D721Med (cell line): ENCODE data around the gene GALNT18.

ENCODE experiments used
- DNase-seq: peaks from one replicate; pipeline ENCODE4 v3.0.0; 2011; ENCODE audit warnings: low spot score; ENCODE audit not compliant: insufficient read length
- FAIRE-seq: peaks from 2 replicates; lab custom pipeline; 2011; peaks lifted over from hg19 to GRCh38; lab: Jason Lieb, UNC
- CTCF ChIP-seq: IDR thresholded peaks from 2 replicates; pipeline ENCODE4 v1.5.1; 2012; ENCODE audit warnings: mild to moderate bottlenecking, control low read depth; ENCODE audit not compliant: insufficient read depth; ENCODE audit errors: missing control alignments

Gene GALNT18

GRCh38 chr11:11262171-11262920 is 359.5 kb downstream of the GALNT18 start:
- FAIRE-seq (no peak), DNase-seq (no peak)
- no peak for TF ChIP-seq CTCF

GRCh38 chr11:11261629-11262028 is 360.2 kb downstream of the GALNT18 start:
- TF ChIP-seq CTCF: no peak
- no peak for DNase-seq
- FAIRE-seq: no peak

GRCh38 chr11:11260903-11261302 is 360.9 kb downstream of the GALNT18 start:
- no peak for TF ChIP-seq CTCF
- DNase-seq (no peak), FAIRE-seq (no peak)

GRCh38 chr11:11253995-11254394 is 367.8 kb downstream of the GALNT18 start:
- no peak for FAIRE-seq
- no peak for TF ChIP-seq CTCF
- DNase-seq: no peak

- FAIRE-seq (no peak), DNase-seq (no peak)
- no peak for TF ChIP-seq CTCF
Observed at GRCh38 chr11:11253497-11253896, 368.3 kb downstream of the GALNT18 start.

GRCh38 chr11:11252403-11252802 is 369.4 kb downstream of the GALNT18 start:
- DNase-seq: no peak
- no peak for TF ChIP-seq CTCF
- FAIRE-seq: no peak

GRCh38 chr11:11251394-11251970 is 370.3 kb downstream of the GALNT18 start:
- FAIRE-seq: no peak

More at GRCh38 chr11:11251394-11251970, 370.3 kb downstream of the GALNT18 start:
- TF ChIP-seq CTCF: no peak
- DNase-seq: no peak
